NCI-H1105 (cell line): ENCODE data around the gene LANCL3.
A peak's percentile ranks its signal among the peaks of the same experiment; 100 is the strongest.

ENCODE experiments used
- DNase-seq: peaks from one replicate; lab custom pipeline; 2025; lab: John Stamatoyannopoulos, UW

Gene LANCL3

GRCh38 chrX:37679888-37680287 lies 108.4 kb downstream of the LANCL3 start:
- no peak for DNase-seq

GRCh38 chrX:37684426-37684825 lies 113.0 kb downstream of the LANCL3 start:
- DNase-seq, result no peak

- no peak for DNase-seq
Measured at GRCh38 chrX:37684973-37685372, 113.5 kb downstream of the LANCL3 start.

- DNase-seq, result peak; percentile 20
Measured at GRCh38 chrX:37685381-37686359, 114.2 kb downstream of the LANCL3 start, which contains the start of gene XK. Gene XK (plus strand): TSS chrX:37685791. CDS start chrX:37685962, 171 bp downstream.

- DNase-seq, result no peak
Measured at GRCh38 chrX:37686369-37686995, 115.0 kb downstream of the LANCL3 start.

- DNase-seq, result no peak
Measured at GRCh38 chrX:37686996-37687395, 115.5 kb downstream of the LANCL3 start.

GRCh38 chrX:37690119-37690518 lies 118.7 kb downstream of the LANCL3 start:
- DNase-seq, result no peak

- no peak for DNase-seq
Measured at GRCh38 chrX:37692918-37693317, 121.5 kb downstream of the LANCL3 start.

- no peak for DNase-seq
Measured at GRCh38 chrX:37697169-37697760, 125.8 kb downstream of the LANCL3 start.

- DNase-seq, result no peak
Measured at GRCh38 chrX:37701588-37701987, 130.1 kb downstream of the LANCL3 start.

- DNase-seq, result no peak
Measured at GRCh38 chrX:37711991-37712390, 140.5 kb downstream of the LANCL3 start.

GRCh38 chrX:37712458-37712857 lies 141.0 kb downstream of the LANCL3 start:
- no peak for DNase-seq

- DNase-seq, result no peak
Measured at GRCh38 chrX:37714479-37714878, 143.0 kb downstream of the LANCL3 start.

- no peak for DNase-seq
Measured at GRCh38 chrX:37716602-37717001, 145.1 kb downstream of the LANCL3 start.

- DNase-seq, result no peak
Measured at GRCh38 chrX:37717708-37718107, 146.2 kb downstream of the LANCL3 start.

- DNase-seq, result no peak
Measured at GRCh38 chrX:37722595-37722994, 151.1 kb downstream of the LANCL3 start.

- no peak for DNase-seq
Measured at GRCh38 chrX:37726346-37726745, 154.9 kb downstream of the LANCL3 start.
